GM18498 (cell line): Measurements from ENCODE around the gene LEPROT.

ENCODE experiments used
- ATAC-seq: cut with Tn5 transposase; IDR thresholded peaks from one replicate; pipeline ENCODE4 v1.9.1; 2021; ENCODE audit warnings: mild to moderate bottlenecking, moderate library complexity; ENCODE audit not compliant: unreplicated experiment

Gene LEPROT

DNA sequence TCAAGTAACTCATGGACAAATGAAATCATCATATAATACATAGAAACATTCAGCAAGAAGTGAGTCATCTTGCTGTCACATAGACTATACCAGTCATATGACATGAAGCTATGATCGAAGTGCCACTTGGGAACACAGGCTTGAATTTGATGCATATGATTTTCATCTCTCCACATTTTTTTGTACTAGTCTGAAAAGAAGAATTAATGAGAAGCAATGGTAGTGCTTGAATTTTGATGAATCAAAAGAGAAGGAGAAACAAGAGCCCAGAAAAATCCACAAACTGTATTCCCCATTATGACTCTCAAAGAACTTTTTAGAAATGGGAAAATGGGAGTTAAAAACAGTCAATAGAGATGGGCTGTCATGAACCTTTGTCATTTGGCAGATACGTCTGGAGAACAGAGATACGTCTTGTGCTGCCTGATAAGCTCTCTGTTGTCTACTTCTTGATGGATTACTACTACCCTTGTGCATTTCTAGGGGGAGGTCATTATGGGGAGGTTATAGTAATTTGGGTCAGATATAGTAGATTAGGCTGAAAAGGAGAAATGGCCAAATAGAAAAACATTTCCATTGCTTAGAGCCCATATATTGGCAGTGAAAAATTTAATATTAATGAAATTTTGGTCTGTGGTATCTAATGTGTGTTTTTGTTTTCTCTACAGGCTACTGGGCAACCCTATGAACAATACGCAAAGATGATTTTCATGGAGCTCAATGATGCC lies 8.0 kb upstream of the LEPROT start:
- ATAC-seq, result no peak

DNA sequence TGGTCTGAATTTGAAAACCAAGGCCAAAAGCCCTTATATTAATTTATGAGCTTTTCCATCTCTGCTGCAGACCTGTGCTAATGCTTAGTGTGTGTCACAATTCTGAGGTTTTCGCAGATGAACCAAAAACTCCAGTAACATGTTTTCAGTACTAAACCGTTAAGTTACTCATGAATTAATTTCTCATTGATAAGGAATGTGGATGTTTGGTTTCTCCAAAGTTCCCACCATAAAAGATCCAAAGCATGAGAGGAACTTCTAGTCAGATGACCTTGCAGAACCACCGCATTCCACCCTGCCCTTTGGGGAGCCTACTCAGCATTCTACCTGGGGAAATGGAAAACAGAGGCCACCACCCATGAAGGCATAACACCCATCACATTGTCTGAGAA lies 7.5 kb upstream of the LEPROT start:
- no peak for ATAC-seq

- ATAC-seq, result no peak
These were observed 5.9 kb upstream of the LEPROT start for GRCh38 chr1:65414538-65414937.

GRCh38 chr1:65416767-65417166 lies 3.7 kb upstream of the LEPROT start:
- ATAC-seq, result no peak

- ATAC-seq, result no peak
These were observed 2.7 kb upstream of the LEPROT start for GRCh38 chr1:65417729-65418128.

GRCh38 chr1:65418522-65419185 lies 1.8 kb upstream of the LEPROT start:
- ATAC-seq, result no peak

DNA sequence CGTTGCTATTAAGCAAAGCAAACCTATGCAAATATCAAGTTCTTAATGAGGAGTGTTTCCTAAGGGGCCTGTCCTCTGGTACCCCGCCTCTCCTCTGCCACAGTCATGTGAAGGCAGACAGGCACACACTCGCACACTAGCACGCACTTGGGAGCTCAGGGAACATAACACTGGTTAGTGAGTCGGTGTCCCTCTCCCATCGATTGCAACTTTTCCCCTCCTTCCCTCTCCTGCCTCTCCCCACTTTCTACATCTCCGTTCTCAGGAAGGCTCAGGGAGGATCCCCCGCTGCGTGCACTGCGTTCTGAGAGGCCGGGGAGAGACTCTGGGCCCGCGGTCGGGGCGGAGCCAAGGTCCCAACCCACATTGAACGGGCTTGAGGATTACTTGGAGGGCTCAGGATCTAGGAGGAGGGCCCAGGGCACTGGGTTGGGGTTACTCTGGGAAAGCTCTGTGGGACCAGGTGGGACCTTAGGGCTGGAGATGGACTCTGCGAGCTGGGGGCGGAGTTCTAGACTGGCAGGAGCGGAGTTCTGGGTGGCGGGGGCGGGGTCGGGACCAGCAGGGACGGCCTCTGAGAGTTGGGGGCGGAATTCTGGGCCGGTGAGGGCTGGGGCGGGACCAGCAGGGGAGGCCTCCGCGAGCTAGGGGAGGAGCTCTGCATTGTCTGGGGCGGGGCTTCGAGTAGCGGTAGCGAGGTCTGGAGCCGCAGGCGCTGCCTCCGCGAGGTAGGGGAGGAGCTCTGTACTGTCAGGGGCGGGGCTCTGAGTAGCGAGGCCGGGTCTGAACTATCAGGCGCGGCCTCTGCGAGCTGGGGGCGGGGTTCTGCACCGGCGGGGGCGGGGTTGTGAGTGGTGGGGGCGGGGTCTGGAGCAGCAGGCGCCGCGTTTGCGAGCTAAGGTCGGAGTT lies 533 bp upstream of the LEPROT start:
- ATAC-seq, result peak; percentile 94

DNA sequence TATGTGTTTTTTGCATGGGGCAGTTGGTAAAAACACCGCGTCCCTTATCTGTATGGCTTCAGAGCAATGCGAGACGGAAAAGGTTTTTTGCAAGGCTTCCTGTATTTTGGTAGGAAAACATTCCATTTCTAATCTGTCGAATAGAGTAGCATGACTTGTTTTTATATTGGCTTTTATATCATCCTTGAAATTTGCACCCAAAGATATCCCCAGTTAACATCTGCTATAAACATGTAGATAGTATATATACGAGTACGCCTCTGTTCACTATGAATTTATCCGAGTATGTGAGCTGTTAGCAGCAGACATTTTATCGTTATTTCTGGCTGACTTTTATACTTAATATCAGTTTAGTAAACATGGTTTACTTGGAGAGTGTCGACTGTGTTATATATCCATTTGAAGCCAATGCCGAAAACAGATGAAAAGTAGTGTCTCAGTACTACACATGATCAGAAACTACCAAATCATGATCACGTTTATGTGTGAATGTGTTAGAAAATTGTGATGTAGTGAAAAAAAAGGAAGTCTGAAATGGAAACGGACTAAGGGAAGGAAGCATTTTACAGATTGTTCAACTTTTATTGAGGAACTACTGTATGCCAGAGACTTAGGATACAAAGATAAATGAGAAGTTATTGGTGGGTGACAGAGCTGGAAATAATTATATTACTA lies 1.0 kb downstream of the LEPROT start:
- ATAC-seq, result no peak

- no peak for ATAC-seq
These were observed 2.1 kb downstream of the LEPROT start for GRCh38 chr1:65422241-65423203.

DNA sequence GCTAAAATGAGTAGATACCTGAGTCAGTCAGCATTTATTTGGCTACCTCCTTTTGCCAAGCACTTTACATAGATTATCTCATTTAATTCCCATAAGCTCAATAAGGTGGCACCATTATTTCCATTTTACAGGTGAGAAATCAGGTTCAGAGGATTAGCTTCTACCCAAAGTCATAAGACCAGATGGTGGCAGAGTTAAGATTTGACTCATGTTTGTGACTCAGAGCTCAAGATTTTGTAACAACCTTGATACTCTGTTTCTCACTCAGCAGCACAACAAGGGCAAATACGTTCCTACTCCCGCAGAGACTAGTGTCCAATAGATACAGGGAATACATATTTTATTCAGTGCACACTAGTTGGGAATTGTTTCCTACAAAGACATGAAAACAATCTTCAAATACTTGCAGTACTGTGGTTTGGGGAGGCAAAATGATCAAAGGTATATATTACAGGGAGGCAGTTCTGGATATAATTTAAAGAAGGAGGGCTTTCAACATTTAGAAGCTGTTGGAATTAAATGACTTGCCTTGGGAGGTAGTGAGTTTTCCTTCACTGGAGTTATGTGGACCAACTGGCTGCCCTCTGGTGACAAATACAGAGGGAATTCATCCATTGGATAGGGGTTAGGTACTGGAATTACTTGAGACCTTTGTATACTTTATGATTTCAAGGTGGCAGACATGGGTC lies 3.6 kb downstream of the LEPROT start:
- no peak for ATAC-seq

- ATAC-seq, result no peak
These were observed 4.1 kb downstream of the LEPROT start for GRCh38 chr1:65424573-65424889.

DNA sequence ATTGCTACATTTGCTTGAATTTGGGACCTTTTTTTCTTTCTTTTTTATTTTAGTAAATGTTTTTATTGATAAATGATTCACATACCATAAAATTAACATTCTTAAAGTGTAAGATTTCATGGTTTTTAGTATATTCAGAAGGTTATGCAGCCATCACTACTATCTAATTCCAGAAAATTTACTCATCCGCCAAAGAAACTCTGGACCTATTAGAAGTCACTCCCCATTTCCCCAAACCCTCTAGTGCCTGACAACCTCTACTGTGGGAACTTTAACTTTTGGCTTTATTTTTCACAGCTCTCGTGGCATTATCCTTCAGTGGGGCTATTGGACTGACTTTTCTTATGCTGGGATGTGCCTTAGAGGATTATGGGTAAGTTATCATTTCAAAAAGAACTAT lies 4.5 kb downstream of the LEPROT start:
- ATAC-seq, result no peak

DNA sequence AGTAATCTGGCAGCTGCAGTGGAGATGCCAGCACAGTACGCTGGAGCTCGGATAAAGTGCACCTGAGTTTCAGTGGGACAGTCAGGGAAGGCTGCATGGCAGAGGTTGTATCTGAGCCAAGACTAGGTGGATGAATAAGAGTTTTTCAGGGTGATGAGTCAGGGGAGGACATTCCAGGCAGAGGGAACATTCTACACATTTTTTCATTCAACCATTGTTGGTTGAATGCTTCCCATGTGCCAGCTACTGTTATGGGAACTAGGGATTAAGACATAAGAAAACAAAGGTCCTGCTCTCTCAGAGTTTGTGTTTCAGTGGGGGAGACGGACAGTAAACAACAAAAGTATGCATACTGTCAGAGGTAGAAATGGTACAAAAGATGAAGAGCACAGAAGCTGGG lies 5.2 kb downstream of the LEPROT start:
- ATAC-seq, result no peak

- ATAC-seq, result no peak
These were observed 8.6 kb downstream of the LEPROT start for GRCh38 chr1:65429078-65429477.

GRCh38 chr1:65429806-65430205 lies 9.3 kb downstream of the LEPROT start:
- no peak for ATAC-seq

DNA sequence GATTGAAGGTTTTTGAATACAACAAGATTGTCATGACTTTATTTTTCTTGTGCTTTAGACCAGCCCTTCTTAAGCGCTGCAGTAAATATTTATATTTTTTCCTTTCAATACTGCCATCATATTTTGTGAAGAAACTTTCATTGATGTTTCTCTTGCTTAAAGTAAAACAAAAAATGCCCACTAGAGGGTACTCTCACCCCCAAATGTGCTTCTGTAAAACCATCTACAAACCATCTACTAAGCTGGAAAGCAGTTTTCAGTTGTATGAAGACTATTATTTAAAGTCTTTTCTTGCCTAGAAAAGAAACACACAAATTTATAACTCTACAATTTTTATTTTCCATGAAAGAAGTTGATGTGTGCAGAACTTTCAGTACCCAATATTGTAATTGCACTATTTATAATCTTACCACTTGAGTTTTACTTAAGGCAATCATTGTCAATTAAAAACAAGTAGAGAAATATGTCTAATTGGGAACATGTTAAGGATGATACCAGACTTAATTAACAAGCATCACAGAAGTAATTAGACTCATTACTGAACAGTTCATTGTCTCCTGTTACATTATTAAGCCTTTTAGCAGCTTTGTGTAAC lies 10.7 kb downstream of the LEPROT start:
- no peak for ATAC-seq

GRCh38 chr1:65432918-65433317 lies 12.4 kb downstream of the LEPROT start:
- ATAC-seq, result no peak

- no peak for ATAC-seq
These were observed 13.8 kb downstream of the LEPROT start for GRCh38 chr1:65434255-65434654.

DNA sequence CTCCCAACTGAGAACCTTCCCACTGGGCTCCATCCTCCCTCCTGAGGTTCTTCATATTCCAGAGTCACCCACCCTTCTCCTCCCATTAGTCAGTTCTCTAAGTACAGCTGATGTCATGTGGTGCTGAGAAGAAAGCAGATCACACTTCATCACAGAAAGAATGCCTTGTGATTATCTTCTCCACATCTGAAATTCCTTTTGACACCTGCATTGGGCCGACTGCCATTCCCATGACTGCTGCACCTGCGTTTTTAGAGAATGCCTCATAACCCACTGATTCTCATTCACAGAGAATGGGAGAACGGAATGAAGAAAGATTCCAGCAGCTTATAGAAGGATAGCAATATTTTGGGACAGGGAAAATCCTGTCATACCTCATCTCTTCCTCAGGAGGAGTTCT lies 14.3 kb downstream of the LEPROT start:
- ATAC-seq, result no peak
